ENCODE results near the gene BAHCC1. TPM values are rescaled to one million over a fixed set of nuclear protein-coding genes. Genes with fewer than 3 reads are reported as not detected.

BAHCC1 gene
- total RNA-seq, 1 donor from 2014 or later: 10.7 TPM

GRCh38 chr17:81500047-81500446 is 104.8 kb downstream of the BAHCC1 start:
- peaks cover 5% of the 10 kb centered on the region for H3K27me3 Mint-ChIP-seq (ENCODE audit: unreplicated experiment)
- TF ChIP-seq, protein P1, sequence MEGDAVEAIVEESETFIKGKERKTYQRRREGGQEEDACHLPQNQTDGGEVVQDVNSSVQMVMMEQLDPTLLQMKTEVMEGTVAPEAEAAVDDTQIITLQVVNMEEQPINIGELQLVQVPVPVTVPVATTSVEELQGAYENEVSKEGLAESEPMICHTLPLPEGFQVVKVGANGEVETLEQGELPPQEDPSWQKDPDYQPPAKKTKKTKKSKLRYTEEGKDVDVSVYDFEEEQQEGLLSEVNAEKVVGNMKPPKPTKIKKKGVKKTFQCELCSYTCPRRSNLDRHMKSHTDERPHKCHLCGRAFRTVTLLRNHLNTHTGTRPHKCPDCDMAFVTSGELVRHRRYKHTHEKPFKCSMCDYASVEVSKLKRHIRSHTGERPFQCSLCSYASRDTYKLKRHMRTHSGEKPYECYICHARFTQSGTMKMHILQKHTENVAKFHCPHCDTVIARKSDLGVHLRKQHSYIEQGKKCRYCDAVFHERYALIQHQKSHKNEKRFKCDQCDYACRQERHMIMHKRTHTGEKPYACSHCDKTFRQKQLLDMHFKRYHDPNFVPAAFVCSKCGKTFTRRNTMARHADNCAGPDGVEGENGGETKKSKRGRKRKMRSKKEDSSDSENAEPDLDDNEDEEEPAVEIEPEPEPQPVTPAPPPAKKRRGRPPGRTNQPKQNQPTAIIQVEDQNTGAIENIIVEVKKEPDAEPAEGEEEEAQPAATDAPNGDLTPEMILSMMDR (IDR thresholded peaks at IDR 0.05; ENCODE audit: unreplicated experiment): no peak
- H3K4me3 Mint-ChIP-seq (ENCODE audit: unreplicated experiment): no peak overlapping the region
- H3K27ac Mint-ChIP-seq (ENCODE audit: unreplicated experiment): no peak overlapping the region
- no peaks in the 10 kb centered on the region for H3K9me3 Mint-ChIP-seq (ENCODE audit: unreplicated experiment)
- DNase-seq (ENCODE audit: low spot score): no peak
- no peaks in the 10 kb centered on the region for H3K36me3 Mint-ChIP-seq (ENCODE audit: low read depth, unreplicated experiment)
- H3K4me1 Mint-ChIP-seq (ENCODE audit: unreplicated experiment): no peaks in the 10 kb centered on the region

DNA sequence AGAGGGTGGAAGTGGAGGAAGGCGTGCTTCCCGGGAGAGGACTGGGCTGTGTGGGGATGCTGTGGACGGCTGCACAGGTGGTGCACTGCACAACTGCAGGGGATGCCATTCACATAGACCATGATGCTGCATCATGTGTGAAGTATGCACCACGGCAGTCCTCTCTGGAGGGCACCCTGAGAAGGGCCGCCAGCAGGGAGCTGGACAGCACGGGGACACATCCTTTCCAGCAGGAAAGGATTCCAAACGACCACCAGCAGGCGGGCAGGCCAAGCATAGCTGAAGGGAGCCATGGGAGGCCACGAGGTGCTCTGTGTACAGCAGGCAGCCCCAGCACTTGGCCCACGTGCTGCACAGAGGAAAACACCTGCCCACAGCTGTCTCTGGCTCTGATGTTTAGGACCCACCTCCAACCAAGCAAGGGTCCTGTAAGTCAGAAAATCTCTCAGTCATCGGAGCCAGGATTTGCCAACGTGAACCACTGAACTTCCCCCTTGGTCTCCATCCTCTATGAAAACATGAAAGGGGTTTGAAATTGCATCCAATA is 107.3 kb downstream of the BAHCC1 start:
- TF ChIP-seq, protein P1 (IDR thresholded peaks at IDR 0.05; ENCODE audit: unreplicated experiment): no peak
- H3K27me3 Mint-ChIP-seq (ENCODE audit: unreplicated experiment): peaks cover 5% of the 10 kb centered on the region
- H3K4me1 Mint-ChIP-seq (ENCODE audit: unreplicated experiment): no peaks in the 10 kb centered on the region
- no peak for DNase-seq (ENCODE audit: low spot score)
- H3K27ac Mint-ChIP-seq (ENCODE audit: unreplicated experiment): no peak overlapping the region
- H3K4me3 Mint-ChIP-seq (ENCODE audit: unreplicated experiment): no peak overlapping the region
- H3K9me3 Mint-ChIP-seq (ENCODE audit: unreplicated experiment): no peaks in the 10 kb centered on the region
- H3K36me3 Mint-ChIP-seq (ENCODE audit: low read depth, unreplicated experiment): no peaks in the 10 kb centered on the region

DNA sequence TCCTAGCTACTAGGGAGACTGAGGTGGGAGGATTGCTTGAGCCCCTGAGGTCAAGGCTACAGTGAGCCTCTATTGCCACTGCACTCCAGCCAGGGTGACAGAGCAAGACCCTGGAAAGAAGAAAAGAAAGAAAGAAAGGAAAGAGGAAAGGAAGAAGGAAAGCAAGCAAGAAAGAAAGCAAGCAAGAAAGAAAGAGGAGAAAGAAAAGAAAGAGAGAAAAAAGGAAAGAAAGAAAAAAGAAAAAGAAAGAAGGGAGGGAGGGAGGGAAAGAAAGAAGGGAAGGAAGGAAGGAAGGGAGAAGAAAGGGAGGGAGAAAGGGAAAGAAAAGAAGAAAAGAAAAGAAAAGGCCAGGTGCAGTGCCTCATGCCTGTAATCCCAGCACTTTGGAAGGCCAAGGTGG is 108.4 kb downstream of the BAHCC1 start:
- TF ChIP-seq, protein P1 (IDR thresholded peaks at IDR 0.05; ENCODE audit: unreplicated experiment): no peak
- H3K27ac Mint-ChIP-seq (ENCODE audit: unreplicated experiment): no peak overlapping the region
- no peaks in the 10 kb centered on the region for H3K9me3 Mint-ChIP-seq (ENCODE audit: unreplicated experiment)
- H3K4me1 Mint-ChIP-seq (ENCODE audit: unreplicated experiment): no peaks in the 10 kb centered on the region
- H3K4me3 Mint-ChIP-seq (ENCODE audit: unreplicated experiment): no peak overlapping the region
- no peak for DNase-seq (ENCODE audit: low spot score)
- peaks cover 4% of the 10 kb centered on the region for H3K27me3 Mint-ChIP-seq (ENCODE audit: unreplicated experiment)
- H3K36me3 Mint-ChIP-seq (ENCODE audit: low read depth, unreplicated experiment): no peaks in the 10 kb centered on the region

GRCh38 chr17:81508639-81509206 is 113.5 kb downstream of the BAHCC1 start:
- Mint-ChIP-seq H3K36me3 (ENCODE audit: low read depth, unreplicated experiment) (peaks cover 35% of the 10 kb centered on the region), H3K27me3 (ENCODE audit: unreplicated experiment) (peaks cover 23% of the 10 kb centered on the region), H3K27ac (ENCODE audit: unreplicated experiment) (no peak overlapping the region), H3K9me3 (ENCODE audit: unreplicated experiment) (no peaks in the 10 kb centered on the region), H3K4me3 (ENCODE audit: unreplicated experiment) (peak overlapping the region; percentile 99), H3K4me1 (ENCODE audit: unreplicated experiment) (peaks cover 27% of the 10 kb centered on the region)
- DNase-seq (ENCODE audit: low spot score): no peak
- TF ChIP-seq, protein P1 (IDR thresholded peaks at IDR 0.05; ENCODE audit: unreplicated experiment): no peak

DNA sequence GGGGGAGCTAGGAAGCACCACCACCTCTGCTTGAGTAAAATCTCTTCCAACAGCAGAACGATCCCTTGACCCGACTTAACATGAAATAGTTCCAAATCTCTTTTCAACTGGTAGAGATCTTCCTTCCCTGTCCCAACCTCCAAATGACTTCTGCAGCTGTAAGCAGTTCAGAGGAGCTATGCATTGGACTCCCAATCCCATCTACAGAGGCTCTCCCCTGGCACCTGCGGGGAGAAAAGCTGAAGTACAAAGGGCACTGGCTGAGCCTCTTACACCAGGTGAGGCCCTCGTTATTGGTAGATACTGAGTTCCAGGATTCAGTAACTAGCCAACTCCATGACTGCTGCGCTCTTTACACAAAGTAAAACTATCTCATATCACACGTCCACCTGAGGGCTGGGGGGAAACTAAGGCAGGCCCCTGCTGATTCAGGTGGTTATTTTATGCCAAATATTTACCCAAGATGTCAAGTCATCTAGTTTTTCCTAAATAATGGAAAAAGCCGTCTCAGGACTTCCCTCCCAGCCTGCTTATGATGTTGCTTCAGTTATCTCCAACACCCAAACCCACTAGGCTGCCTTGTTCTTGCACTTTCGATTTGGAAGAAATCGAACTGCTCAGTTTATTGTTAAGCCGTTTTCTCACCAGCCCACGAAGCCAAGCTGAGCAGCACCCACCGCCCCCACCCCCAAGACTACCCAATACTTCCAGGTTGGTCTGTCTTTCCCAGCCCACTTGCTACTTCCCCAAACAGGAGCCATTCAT is 114.1 kb downstream of the BAHCC1 start:
- Mint-ChIP-seq H3K4me3 (ENCODE audit: unreplicated experiment) (peak overlapping the region; percentile 99), H3K4me1 (ENCODE audit: unreplicated experiment) (peaks cover 27% of the 10 kb centered on the region), H3K36me3 (ENCODE audit: low read depth, unreplicated experiment) (peaks cover 35% of the 10 kb centered on the region), H3K27ac (ENCODE audit: unreplicated experiment) (peak overlapping the region; percentile 78), H3K27me3 (ENCODE audit: unreplicated experiment) (peaks cover 23% of the 10 kb centered on the region), H3K9me3 (ENCODE audit: unreplicated experiment) (no peaks in the 10 kb centered on the region)
- no peak for DNase-seq (ENCODE audit: low spot score)
- TF ChIP-seq, protein P1 (IDR thresholded peaks at IDR 0.05; ENCODE audit: unreplicated experiment): no peak

Data from endothelial cell (in vitro differentiated cells).